Ishikawa (cell line): ENCODE data around the gene RRAD.

Experiments
- EGR1 ChIP-seq: IDR thresholded peaks from 2 replicates; pipeline ENCODE4 v1.6.1; 2012
- EP300 ChIP-seq: IDR thresholded peaks from 2 replicates; pipeline ENCODE4 v1.6.1; 2012; ENCODE audit warnings: borderline replicate concordance
- TCF12 ChIP-seq: IDR thresholded peaks from 2 replicates; pipeline ENCODE4 v1.6.1; 2012; ENCODE audit warnings: low read depth
- TEAD4 ChIP-seq: IDR thresholded peaks from 2 replicates; pipeline ENCODE4 v1.6.1; 2012
- USF1 ChIP-seq: IDR thresholded peaks from 2 replicates; pipeline ENCODE4 v1.6.1; 2012
- YY1 ChIP-seq: IDR thresholded peaks from 2 replicates; pipeline ENCODE4 v1.6.1; 2012; ENCODE audit warnings: low read depth

DNA sequence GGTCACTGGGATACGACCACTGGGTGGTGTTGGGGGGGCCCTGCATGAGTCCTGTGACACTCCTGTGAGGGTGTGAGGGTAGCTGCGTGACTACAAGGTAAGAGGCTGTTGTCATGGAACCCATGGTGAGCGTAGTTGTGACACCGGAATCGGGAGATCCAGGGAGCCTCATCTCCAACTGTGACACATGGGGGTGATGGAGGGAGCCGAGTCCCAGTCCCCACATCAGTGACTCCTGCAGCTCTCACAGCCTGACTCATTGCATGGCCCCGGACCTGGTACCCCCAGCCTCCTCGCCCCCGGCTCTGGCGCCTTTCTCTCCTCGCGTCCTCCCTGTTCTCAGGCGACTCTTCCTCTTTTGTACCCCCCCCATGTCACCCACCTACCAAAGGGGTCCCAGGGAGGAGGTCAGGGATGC is 20.9 kb downstream of the RRAD start:
- TF ChIP-seq YY1, result no peak
- TF ChIP-seq TCF12, result no peak
- TF ChIP-seq EP300, result no peak
- TF ChIP-seq TEAD4, result no peak
- no peak for TF ChIP-seq USF1
- TF ChIP-seq EGR1, result no peak
